ENCODE data around the gene UGT2B7. TPM values are rescaled to one million over a fixed set of nuclear protein-coding genes. Genes with fewer than 3 reads are reported as not detected.

The UGT2B7 gene
- total and polyA plus RNA-seq, 2 donors (not counting 1 experiment from before 2014, with no cell fraction given): not detected

- ATAC-seq (ENCODE audit: low read depth): no peak
- Histone ChIP-seq H3K36me3 (replicated peaks in 1 of 2; ENCODE audit: control extremely low read depth in 1 of 2, control insufficient read depth in 1 of 2, extremely low read depth in 1 of 2, insufficient read depth in 2 of 2, low read length in 1 of 2) (no peaks in the 10 kb centered on the region), H4K20me1 (ENCODE audit: control insufficient read depth, insufficient read depth, low read length, poor library complexity, severe bottlenecking) (no peaks in the 10 kb centered on the region), H2AFZ (ENCODE audit: insufficient read depth, low read depth, low read length, poor library complexity, severe bottlenecking) (no peak overlapping the region), H3K9me3 (ENCODE audit: control extremely low read depth in 1 of 3, control insufficient read depth in 2 of 3, insufficient read depth in 1 of 3, low read length in 2 of 3) (no peaks in the 10 kb centered on the region), H3K27me3 (replicated peaks in 1 of 4; ENCODE audit: control extremely low read depth in 1 of 4, control insufficient read depth in 3 of 4, insufficient read depth in 4 of 4, low read length in 3 of 4) (no peaks in the 10 kb centered on the region), H3K4me3 (ENCODE audit: control extremely low read depth in 1 of 5, extremely low read depth in 1 of 5, insufficient read depth in 1 of 5, low read depth in 2 of 5, low read length in 4 of 5) (no peak overlapping the region), H3K4me1 (ENCODE audit: control insufficient read depth in 2 of 2, insufficient read depth in 2 of 2, low read length in 2 of 2) (no peaks in the 10 kb centered on the region), H3K4me2 (replicated peaks; ENCODE audit: low read depth, low read length, poor library complexity, severe bottlenecking) (no peak overlapping the region), H3K27ac (ENCODE audit: low read length in 2 of 2) (no peak overlapping the region), H3K79me2 (ENCODE audit: control insufficient read depth, insufficient read depth, low read length) (no peaks in the 10 kb centered on the region), H3K9ac (ENCODE audit: low read length) (no peak overlapping the region)
- Mint-ChIP-seq H3K27me3 (no peaks in the 10 kb centered on the region), H3K4me1 (no peaks in the 10 kb centered on the region), H3K4me3 (no peak overlapping the region), H3K27ac (no peak overlapping the region), H3K9me3 (ENCODE audit: insufficient read depth) (no peaks in the 10 kb centered on the region)
- intact Hi-C loops (cut with micrococcal nuclease): no loop called here
- POLR2A ChIA-PET: no interaction called here
- 84% methylated on average over 6 of the region's 6 CpGs for WGBS (ENCODE audit: insufficient coverage)
- no peak for DNase-seq
- TF ChIP-seq EZH2 (IDR thresholded peaks at IDR 0.05; ENCODE audit: borderline replicate concordance, insufficient read depth, low read depth, low read length, poor library complexity, severe bottlenecking): no peak
- TF ChIP-seq, protein P1, sequence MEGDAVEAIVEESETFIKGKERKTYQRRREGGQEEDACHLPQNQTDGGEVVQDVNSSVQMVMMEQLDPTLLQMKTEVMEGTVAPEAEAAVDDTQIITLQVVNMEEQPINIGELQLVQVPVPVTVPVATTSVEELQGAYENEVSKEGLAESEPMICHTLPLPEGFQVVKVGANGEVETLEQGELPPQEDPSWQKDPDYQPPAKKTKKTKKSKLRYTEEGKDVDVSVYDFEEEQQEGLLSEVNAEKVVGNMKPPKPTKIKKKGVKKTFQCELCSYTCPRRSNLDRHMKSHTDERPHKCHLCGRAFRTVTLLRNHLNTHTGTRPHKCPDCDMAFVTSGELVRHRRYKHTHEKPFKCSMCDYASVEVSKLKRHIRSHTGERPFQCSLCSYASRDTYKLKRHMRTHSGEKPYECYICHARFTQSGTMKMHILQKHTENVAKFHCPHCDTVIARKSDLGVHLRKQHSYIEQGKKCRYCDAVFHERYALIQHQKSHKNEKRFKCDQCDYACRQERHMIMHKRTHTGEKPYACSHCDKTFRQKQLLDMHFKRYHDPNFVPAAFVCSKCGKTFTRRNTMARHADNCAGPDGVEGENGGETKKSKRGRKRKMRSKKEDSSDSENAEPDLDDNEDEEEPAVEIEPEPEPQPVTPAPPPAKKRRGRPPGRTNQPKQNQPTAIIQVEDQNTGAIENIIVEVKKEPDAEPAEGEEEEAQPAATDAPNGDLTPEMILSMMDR (IDR thresholded peaks at IDR 0.05): no peak
- CTCF ChIA-PET: no interaction called here
Measured at GRCh38 chr4:69058410-69059059, 37.7 kb upstream of the UGT2B7 start.

GRCh38 chr4:69060651-69061308 lies 35.5 kb upstream of the UGT2B7 start:
- WGBS (ENCODE audit: insufficient coverage): 95% methylated on average over 3 of the region's 5 CpGs
- CTCF ChIA-PET: no interaction called here
- Mint-ChIP-seq H3K4me1 (no peaks in the 10 kb centered on the region), H3K27me3 (no peaks in the 10 kb centered on the region), H3K9me3 (ENCODE audit: insufficient read depth) (peaks cover 2% of the 10 kb centered on the region), H3K4me3 (no peak overlapping the region), H3K27ac (no peak overlapping the region)
- no peaks in the 10 kb centered on the region for H3K79me2 ChIP-seq (ENCODE audit: control insufficient read depth, insufficient read depth, low read length)
- POLR2A ChIA-PET: no interaction called here
- H3K27ac ChIP-seq (ENCODE audit: low read length in 2 of 2): no peak overlapping the region
- TF ChIP-seq EZH2 (IDR thresholded peaks at IDR 0.05; ENCODE audit: borderline replicate concordance, insufficient read depth, low read depth, low read length, poor library complexity, severe bottlenecking): no peak
- H3K4me3 ChIP-seq (ENCODE audit: control extremely low read depth in 1 of 5, extremely low read depth in 1 of 5, insufficient read depth in 1 of 5, low read depth in 2 of 5, low read length in 4 of 5): no peak overlapping the region
- ATAC-seq (ENCODE audit: low read depth) (no peak), DNase-seq (no peak)
- intact Hi-C loops (cut with micrococcal nuclease): no loop called here
- no peaks in the 10 kb centered on the region for H3K27me3 ChIP-seq (replicated peaks in 1 of 4; ENCODE audit: control extremely low read depth in 1 of 4, control insufficient read depth in 3 of 4, insufficient read depth in 4 of 4, low read length in 3 of 4)
- no peak overlapping the region for H3K4me2 ChIP-seq (replicated peaks; ENCODE audit: low read depth, low read length, poor library complexity, severe bottlenecking)
- no peaks in the 10 kb centered on the region for H3K36me3 ChIP-seq (replicated peaks in 1 of 2; ENCODE audit: control extremely low read depth in 1 of 2, control insufficient read depth in 1 of 2, extremely low read depth in 1 of 2, insufficient read depth in 2 of 2, low read length in 1 of 2)
- H4K20me1 ChIP-seq (ENCODE audit: control insufficient read depth, insufficient read depth, low read length, poor library complexity, severe bottlenecking): no peaks in the 10 kb centered on the region
- H3K9ac ChIP-seq (ENCODE audit: low read length): no peak overlapping the region
- H3K4me1 ChIP-seq (ENCODE audit: control insufficient read depth in 2 of 2, insufficient read depth in 2 of 2, low read length in 2 of 2): no peaks in the 10 kb centered on the region
- no peaks in the 10 kb centered on the region for H3K9me3 ChIP-seq (ENCODE audit: control extremely low read depth in 1 of 3, control insufficient read depth in 2 of 3, insufficient read depth in 1 of 3, low read length in 2 of 3)
- no peak overlapping the region for H2AFZ ChIP-seq (ENCODE audit: insufficient read depth, low read depth, low read length, poor library complexity, severe bottlenecking)
